Bronchial epithelial cell (primary cell): ENCODE data around the gene FBXL14. TPM values are rescaled to one million over a fixed set of nuclear protein-coding genes. Genes with fewer than 3 reads are reported as not detected.

Source experiments
- DNase-seq: peaks from one replicate; pipeline ENCODE4 v3.0.0-alpha.2; 2010; ENCODE audit warnings: low read depth
- FAIRE-seq: peaks from 2 replicates; lab custom pipeline; 2011; peaks lifted over from hg19 to GRCh38; lab: Jason Lieb, UNC
- H3K27me3 ChIP-seq: 2 replicates; pipeline ENCODE4 v1.5.1; 2011; ENCODE audit warnings: low read length; ENCODE audit not compliant: control insufficient read depth, insufficient read depth
- H3K36me3 ChIP-seq: 2 replicates; pipeline ENCODE4 v1.5.1; 2011; ENCODE audit warnings: low read length; ENCODE audit not compliant: control insufficient read depth, insufficient read depth
- H3K4me3 ChIP-seq: 2 replicates; pipeline ENCODE4 v1.5.1; 2011; ENCODE audit warnings: mild to moderate bottlenecking, low read depth, low read length, control low read depth
- CTCF ChIP-seq: IDR thresholded peaks from 2 replicates; pipeline ENCODE4 v1.5.1; 2011; ENCODE audit warnings: mild to moderate bottlenecking, moderate library complexity, low read length, control low read depth, inconsistent platforms; ENCODE audit not compliant: insufficient read depth, severe bottlenecking
- total RNA-seq: library from RNA; depleted of rRNA; stranded (reverse); fragments of >200 nt; gene quantifications from 2 replicates; pipeline ENCODE4 v1.2.1, GENCODE V29; 2014

FBXL14 gene
- total RNA-seq = 9.7 and 10.2 TPM in 2 replicates

- TF ChIP-seq CTCF = no peak
- Histone ChIP-seq H3K27me3 (no peaks in the 10 kb centered on the region), H3K4me3 (peak within 1 kb of the TSS; percentile 74), H3K36me3 (no peaks in the 10 kb centered on the region)
- DNase-seq (peak; percentile 28), FAIRE-seq (no peak)
These were observed at the start of gene FBXL14 for GRCh38 chr12:1594261-1595025. FBXL14 (minus strand) TSS chr12:1594581; CDS start chr12:1594066, 515 bp downstream.

GRCh38 chr12:1643905-1644533 lies 49.6 kb upstream of the FBXL14 start:
- no peak for TF ChIP-seq CTCF

GRCh38 chr12:1643043-1643442 lies 48.7 kb upstream of the FBXL14 start:
- Histone ChIP-seq H3K27me3 (no peaks in the 10 kb centered on the region), H3K36me3 (no peaks in the 10 kb centered on the region), H3K4me3 (no peak overlapping the region)
- no peak for FAIRE-seq
- TF ChIP-seq CTCF = no peak
- DNase-seq = no peak

More at GRCh38 chr12:1643905-1644533, 49.6 kb upstream of the FBXL14 start:
- no peak for DNase-seq
- Histone ChIP-seq H3K36me3 (no peaks in the 10 kb centered on the region), H3K27me3 (no peaks in the 10 kb centered on the region), H3K4me3 (no peak overlapping the region)
- no peak for FAIRE-seq

GRCh38 chr12:1642513-1642912 lies 48.1 kb upstream of the FBXL14 start:
- H3K36me3 ChIP-seq = no peaks in the 10 kb centered on the region
- DNase-seq (no peak), FAIRE-seq (peak; percentile 60)
- H3K27me3 ChIP-seq = no peaks in the 10 kb centered on the region
- TF ChIP-seq CTCF = no peak
- no peak overlapping the region for H3K4me3 ChIP-seq

- DNase-seq (no peak), FAIRE-seq (no peak)
- no peak for TF ChIP-seq CTCF
- peaks cover 2% of the 10 kb centered on the region for H3K27me3 ChIP-seq
- H3K4me3 ChIP-seq = no peak overlapping the region
- H3K36me3 ChIP-seq = no peaks in the 10 kb centered on the region
These were observed 46.2 kb upstream of the FBXL14 start for GRCh38 chr12:1640328-1641234.
